Gastrocnemius medialis (tissue), 4 donors: ENCODE measurements around the gene GINS2.

Experiments used
- POLR2A ChIP-seq, 2 donors: fragments of 450-650 bp; IDR thresholded peaks; one replicate each; pipeline ENCODE4 v1.6.1; 2017; ENCODE audit warnings: antibody characterized with exemption in 2 of 2, mild to moderate bottlenecking in 2 of 2, moderate library complexity in 2 of 2
- TF ChIP-seq, protein P1 (sequence below), 5 experiments: fragments of 450-650 bp in 3 of 5; fragments of 200-600 bp in 2 of 5; sonication (generic) in 2 of 5; IDR thresholded peaks in 4 of 5; conservative IDR thresholded peaks in 1 of 5; 1 replicate in 4 of 5; 2 replicates in 1 of 5; pipeline ENCODE4 v1.5.1; 2016 to 2019; ENCODE audit warnings: antibody characterized with exemption in 5 of 5, mild to moderate bottlenecking in 3 of 5, moderate library complexity in 3 of 5

GRCh38 chr16:85651629-85652430 lies 36.9 kb downstream of the GINS2 start:
- TF ChIP-seq, protein P1, sequence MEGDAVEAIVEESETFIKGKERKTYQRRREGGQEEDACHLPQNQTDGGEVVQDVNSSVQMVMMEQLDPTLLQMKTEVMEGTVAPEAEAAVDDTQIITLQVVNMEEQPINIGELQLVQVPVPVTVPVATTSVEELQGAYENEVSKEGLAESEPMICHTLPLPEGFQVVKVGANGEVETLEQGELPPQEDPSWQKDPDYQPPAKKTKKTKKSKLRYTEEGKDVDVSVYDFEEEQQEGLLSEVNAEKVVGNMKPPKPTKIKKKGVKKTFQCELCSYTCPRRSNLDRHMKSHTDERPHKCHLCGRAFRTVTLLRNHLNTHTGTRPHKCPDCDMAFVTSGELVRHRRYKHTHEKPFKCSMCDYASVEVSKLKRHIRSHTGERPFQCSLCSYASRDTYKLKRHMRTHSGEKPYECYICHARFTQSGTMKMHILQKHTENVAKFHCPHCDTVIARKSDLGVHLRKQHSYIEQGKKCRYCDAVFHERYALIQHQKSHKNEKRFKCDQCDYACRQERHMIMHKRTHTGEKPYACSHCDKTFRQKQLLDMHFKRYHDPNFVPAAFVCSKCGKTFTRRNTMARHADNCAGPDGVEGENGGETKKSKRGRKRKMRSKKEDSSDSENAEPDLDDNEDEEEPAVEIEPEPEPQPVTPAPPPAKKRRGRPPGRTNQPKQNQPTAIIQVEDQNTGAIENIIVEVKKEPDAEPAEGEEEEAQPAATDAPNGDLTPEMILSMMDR (IDR thresholded peaks at IDR 0.05 in 4 of 5, conservative IDR thresholded peaks at IDR 0.05 in 1 of 5), result no peak
- TF ChIP-seq POLR2A (IDR thresholded peaks at IDR 0.05), result no peak
